Transverse colon (tissue), 4 donors: ENCODE data around the gene TMEM239. TPM values are rescaled to one million over a fixed set of nuclear protein-coding genes. Genes with fewer than 3 reads are reported as not detected.

Experiments used
- DNase-seq: peaks from one replicate; pipeline ENCODE4 v3.0.0-alpha.2; 2019
- H3K27ac ChIP-seq, 4 donors: fragments of 200-600 bp; sonication (generic); 2 replicates each; pipeline ENCODE4 v1.5.1; 2016 to 2018; ENCODE audit warnings: inconsistent platforms in 4 of 4
- H3K27me3 ChIP-seq: fragments of 200-600 bp; sonication (generic); 2 replicates; pipeline ENCODE4 v1.5.1; 2017; ENCODE audit warnings: inconsistent platforms
- H3K36me3 ChIP-seq, 4 donors: fragments of 200-600 bp; sonication (generic); 2 replicates each; pipeline ENCODE4 v1.5.1; 2017 to 2019; ENCODE audit warnings: inconsistent platforms in 4 of 4
- H3K4me1 ChIP-seq, 4 donors: fragments of 200-600 bp; sonication (generic); 2 replicates each; pipeline ENCODE4 v1.5.1; 2017 to 2020; ENCODE audit warnings: inconsistent platforms in 4 of 4
- H3K4me3 ChIP-seq, 4 donors: fragments of 200-600 bp; sonication (generic); 1 replicate in 1 of 4; 2 replicates in 3 of 4; pipeline versions ENCODE4 v1.5.1 to v1.6.1; 2017 to 2019; ENCODE audit warnings: inconsistent platforms in 4 of 4
- H3K9me3 ChIP-seq, 2 donors: fragments of 200-600 bp; sonication (generic); 2 replicates each; pipeline ENCODE4 v1.5.1; 2017 to 2019; ENCODE audit warnings: inconsistent platforms in 2 of 2
- EP300 ChIP-seq: sonication (generic); formaldehyde crosslinking; IDR thresholded peaks from one replicate; pipeline ENCODE4 v1.6.1; 2017; ENCODE audit warnings: antibody characterized with exemption, low read depth
- POLR2A ChIP-seq: fragments of 450-650 bp; IDR thresholded peaks from one replicate; pipeline ENCODE4 v1.6.1; 2016; ENCODE audit warnings: antibody characterized with exemption, mild to moderate bottlenecking, moderate library complexity
- POLR2AphosphoS5 ChIP-seq, 3 donors: sonication (generic); formaldehyde crosslinking; IDR thresholded peaks; one replicate each; pipeline ENCODE4 v1.6.1; 2016; ENCODE audit warnings: antibody characterized with exemption in 3 of 3
- whole genome bisulfite sequencing, 2 donors: methylation state at CpG; one replicate each; pipeline ENCODE4 v1.1.5; 2018; ENCODE audit warnings: low coverage in 1 of 2; 5-methylcytosine and 5-hydroxymethylcytosine counted together
- in situ Hi-C, 4 donors: fragments of 200-750 bp; cut with MboI; loops; one replicate each; pipeline versions ENCODE4 v1.15.0 to v1.15.1; 2017; ENCODE audit warnings: low sequenced_read_pairs in 3 of 4, low pct_ligation_motif_present in 1 of 4, low pct_unique_long_range_greater_than_20kb in 1 of 4
- intact Hi-C: fragments of 100-400 bp; cut with DNase I; formaldehyde crosslinking; loops from one replicate; pipeline ENCODE4 v1.15.1; 2023; ENCODE audit warnings: low total_unique reads
- total RNA-seq, 4 donors: library from RNA; depleted of rRNA; stranded (reverse); fragments of >200 nt; gene quantifications; one replicate each; pipeline ENCODE4 v1.1.0, GENCODE V29; 2016
- TF ChIP-seq, protein P1 (sequence below), 5 experiments: fragments of 200-600 bp in 3 of 5; fragments of 450-650 bp in 2 of 5; sonication (generic) in 3 of 5; IDR thresholded peaks; 1 replicate in 2 of 5; 2 replicates in 3 of 5; pipeline ENCODE4 v1.5.1; 2016 to 2017; ENCODE audit warnings: antibody characterized with exemption in 5 of 5, inconsistent platforms in 3 of 5, mild to moderate bottlenecking in 2 of 5, moderate library complexity in 1 of 5

The TMEM239 gene
- total RNA-seq, 4 donors from 2014 or later, result not detected

DNA sequence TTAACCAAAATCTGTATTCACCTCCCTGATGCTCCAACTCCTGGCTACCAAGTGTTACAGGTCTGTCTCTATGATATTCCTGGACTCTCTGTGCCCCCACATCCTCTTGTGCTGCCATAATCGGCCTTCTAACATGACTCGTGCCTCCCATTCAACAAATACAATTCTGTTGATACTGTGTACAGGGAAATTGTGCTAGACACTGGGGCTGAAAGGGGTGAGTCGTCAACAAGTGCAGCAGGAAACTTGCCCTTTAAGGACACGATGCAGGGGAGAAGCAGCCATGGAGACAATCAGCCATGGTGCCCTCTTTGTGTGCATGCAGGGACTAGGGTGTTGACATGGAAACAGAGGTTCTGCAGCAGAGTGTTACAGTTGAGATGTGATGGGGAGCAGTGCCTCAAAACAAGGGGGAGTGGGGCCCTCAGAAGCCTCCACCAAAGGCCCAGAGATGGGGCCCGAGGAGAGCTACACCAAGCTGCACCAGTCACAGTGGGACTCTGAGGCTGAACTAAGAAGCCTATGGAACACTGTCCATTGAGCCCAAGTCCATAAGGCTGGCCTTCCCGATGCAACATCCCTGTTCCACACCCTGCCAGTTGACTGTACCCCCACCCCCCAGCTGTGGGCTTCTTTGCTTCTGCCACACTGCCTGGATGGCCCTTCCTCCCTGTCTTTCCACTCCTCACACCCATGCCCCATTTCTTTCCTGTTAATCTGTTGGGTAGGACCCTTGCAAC lies 21.2 kb downstream of the TMEM239 start:
- in situ Hi-C loops, result no loop called here

DNA sequence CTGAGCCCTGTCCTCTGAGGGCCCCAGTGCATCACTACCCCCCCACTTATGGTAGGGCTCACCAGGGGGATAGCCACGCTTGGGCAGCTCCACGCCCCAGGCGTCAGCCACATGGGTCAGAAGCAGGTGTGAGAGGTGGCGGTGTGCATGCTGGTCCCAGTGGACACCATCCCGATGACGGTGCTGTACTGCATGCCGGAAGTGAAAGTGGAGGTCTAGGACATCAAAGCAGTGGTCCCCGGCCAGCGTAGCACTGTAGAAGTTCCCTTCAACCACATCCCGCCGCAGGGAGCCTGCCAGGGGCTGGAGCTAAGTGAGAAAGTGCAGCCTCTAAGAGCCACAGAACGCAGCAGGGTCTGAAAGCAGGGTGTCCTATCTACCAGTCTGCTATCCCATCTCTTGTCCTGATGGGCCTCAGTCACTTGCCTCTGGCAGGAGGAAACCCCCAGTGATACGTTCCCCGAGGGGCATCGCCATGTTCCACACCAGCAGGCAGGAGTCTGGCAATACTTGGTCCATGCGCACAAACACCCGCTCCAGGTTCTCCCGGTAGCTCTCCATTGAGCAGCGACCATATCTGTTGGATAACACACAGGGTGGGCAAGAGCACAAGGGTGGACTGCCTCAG lies 22.1 kb downstream of the TMEM239 start:
- in situ Hi-C loops, result no loop called here
- intact Hi-C loops, result no loop called here
- no peak overlapping the region for H3K4me3 ChIP-seq
- H3K9me3 ChIP-seq, result no peaks in the 10 kb centered on the region
- TF ChIP-seq POLR2A, result no peak
- no peak for TF ChIP-seq POLR2AphosphoS5 (IDR thresholded peaks at IDR 0.05)
- no peak for TF ChIP-seq EP300
- TF ChIP-seq, protein P1, sequence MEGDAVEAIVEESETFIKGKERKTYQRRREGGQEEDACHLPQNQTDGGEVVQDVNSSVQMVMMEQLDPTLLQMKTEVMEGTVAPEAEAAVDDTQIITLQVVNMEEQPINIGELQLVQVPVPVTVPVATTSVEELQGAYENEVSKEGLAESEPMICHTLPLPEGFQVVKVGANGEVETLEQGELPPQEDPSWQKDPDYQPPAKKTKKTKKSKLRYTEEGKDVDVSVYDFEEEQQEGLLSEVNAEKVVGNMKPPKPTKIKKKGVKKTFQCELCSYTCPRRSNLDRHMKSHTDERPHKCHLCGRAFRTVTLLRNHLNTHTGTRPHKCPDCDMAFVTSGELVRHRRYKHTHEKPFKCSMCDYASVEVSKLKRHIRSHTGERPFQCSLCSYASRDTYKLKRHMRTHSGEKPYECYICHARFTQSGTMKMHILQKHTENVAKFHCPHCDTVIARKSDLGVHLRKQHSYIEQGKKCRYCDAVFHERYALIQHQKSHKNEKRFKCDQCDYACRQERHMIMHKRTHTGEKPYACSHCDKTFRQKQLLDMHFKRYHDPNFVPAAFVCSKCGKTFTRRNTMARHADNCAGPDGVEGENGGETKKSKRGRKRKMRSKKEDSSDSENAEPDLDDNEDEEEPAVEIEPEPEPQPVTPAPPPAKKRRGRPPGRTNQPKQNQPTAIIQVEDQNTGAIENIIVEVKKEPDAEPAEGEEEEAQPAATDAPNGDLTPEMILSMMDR (IDR thresholded peaks at IDR 0.05), result no peak
- no peak for DNase-seq
- no peaks in the 10 kb centered on the region for H3K36me3 ChIP-seq
- no peaks in the 10 kb centered on the region for H3K27me3 ChIP-seq
- H3K4me1 ChIP-seq, result peaks cover 8 to 19% (median 17%) of the 10 kb centered on the region in 4 donors
- no peak overlapping the region for H3K27ac ChIP-seq
- WGBS, 2 donors, result 96% methylated on average over 18 of the region's 19 CpGs; no CpG with 5 or more reads in 1 of the 2 donors

More for the DNA sequence above, 21.2 kb downstream of the TMEM239 start:
- intact Hi-C loops, result no loop called here
- DNase-seq, result no peak
- Histone ChIP-seq H3K27ac (no peak overlapping the region), H3K9me3 (no peaks in the 10 kb centered on the region), H3K4me1 (peaks cover 8 to 19% (median 17%) of the 10 kb centered on the region in 4 donors), H3K36me3 (no peaks in the 10 kb centered on the region), H3K4me3 (no peak overlapping the region), H3K27me3 (no peaks in the 10 kb centered on the region)
- WGBS, 2 donors, result 93% methylated on average over 6 of the region's 6 CpGs; no CpG with 5 or more reads in 1 of the 2 donors
- TF ChIP-seq, protein P1 (IDR thresholded peaks at IDR 0.05), result no peak
- TF ChIP-seq EP300 (no peak), POLR2A (no peak), POLR2AphosphoS5 (IDR thresholded peaks at IDR 0.05) (no peak)

DNA sequence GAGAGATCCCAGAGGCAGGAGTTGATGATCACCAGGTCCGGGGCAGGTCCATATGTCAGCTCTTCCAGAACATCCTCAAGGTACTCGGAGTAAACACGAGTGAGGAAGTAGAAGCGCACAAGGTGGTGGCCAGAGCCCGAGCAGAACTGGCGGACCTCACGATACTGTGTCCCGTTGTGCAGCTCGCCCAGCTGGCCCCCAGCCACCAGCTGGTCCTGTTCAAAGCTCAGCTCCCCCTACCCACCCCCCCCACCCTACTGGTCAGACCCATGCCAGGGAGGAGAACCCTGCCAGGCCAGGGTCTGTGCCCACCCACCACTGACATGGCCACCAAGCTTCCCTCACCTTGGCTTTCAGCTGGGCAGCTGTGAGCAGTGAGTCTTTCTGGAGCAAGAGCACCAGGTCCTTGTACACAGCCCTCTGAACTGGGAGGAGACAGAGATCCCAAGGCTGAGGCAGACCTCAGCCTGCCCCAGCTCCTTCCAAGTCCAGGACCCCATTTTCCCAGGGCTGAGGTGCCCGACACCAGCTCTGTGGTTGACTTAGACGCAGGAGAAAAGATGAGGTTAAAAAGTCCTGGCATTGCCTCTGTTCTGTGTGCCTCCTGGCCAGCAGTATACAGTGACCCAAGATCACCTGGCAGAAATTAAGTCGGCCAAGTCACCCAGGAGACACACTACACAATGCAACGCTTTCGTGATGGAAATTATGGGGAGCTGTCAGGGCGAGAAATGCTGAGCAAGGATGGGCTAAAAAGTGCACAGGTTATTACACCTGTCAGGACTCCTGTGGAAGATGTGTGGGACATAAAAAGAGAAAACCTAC lies 22.9 kb downstream of the TMEM239 start:
- no peak overlapping the region for H3K4me3 ChIP-seq
- in situ Hi-C loops, result no loop called here

More for the DNA sequence above, 22.9 kb downstream of the TMEM239 start:
- TF ChIP-seq POLR2A (no peak), EP300 (no peak), POLR2AphosphoS5 (IDR thresholded peaks at IDR 0.05) (no peak)
- TF ChIP-seq, protein P1 (IDR thresholded peaks at IDR 0.05), result no peak
- H3K9me3 ChIP-seq, result no peaks in the 10 kb centered on the region
- H3K27me3 ChIP-seq, result no peaks in the 10 kb centered on the region
- H3K27ac ChIP-seq, result no peak overlapping the region
- intact Hi-C loops, result no loop called here
- WGBS, 2 donors, result 98 to 100% methylated on average over 1 to 15 of the region's 15 CpGs
- H3K36me3 ChIP-seq, result no peaks in the 10 kb centered on the region
- H3K4me1 ChIP-seq, result peaks cover 8 to 19% (median 17%) of the 10 kb centered on the region in 4 donors
- no peak for DNase-seq
